ENCODE results near the gene GRPEL1.

GRPEL1 gene

GRCh38 chr4:7077371-7077770 is 9.5 kb upstream of the GRPEL1 start:
- TF ChIP-seq ZNF48 (tag by site-specific recombination; IDR thresholded peaks at IDR 0.05) (no peak), KLF17 (tag by site-specific recombination; IDR thresholded peaks at IDR 0.05) (no peak), ZNF610 (tag by site-specific recombination; IDR thresholded peaks at IDR 0.05; ENCODE audit: borderline replicate concordance) (no peak), ZNF837 (tag by site-specific recombination; IDR thresholded peaks at IDR 0.05) (no peak), ZNF704 (tag by site-specific recombination; IDR thresholded peaks at IDR 0.05) (no peak), ZNF146 (tag by site-specific recombination; IDR thresholded peaks at IDR 0.05) (no peak), ZNF174 (tag by site-specific recombination; IDR thresholded peaks at IDR 0.05) (no peak), ZBTB8A (tag by site-specific recombination; IDR thresholded peaks at IDR 0.05) (no peak), IKZF3 (tag by site-specific recombination; IDR thresholded peaks at IDR 0.05) (no peak), ZNF274 (IDR thresholded peaks at IDR 0.05; ENCODE audit: low read length) (no peak), ZNF274 (tag by site-specific recombination; IDR thresholded peaks at IDR 0.05; ENCODE audit: borderline replicate concordance) (no peak), ZNF560 (tag by site-specific recombination; IDR thresholded peaks at IDR 0.05; ENCODE audit: borderline replicate concordance) (no peak), ZNF214 (tag by site-specific recombination; IDR thresholded peaks at IDR 0.05; ENCODE audit: borderline replicate concordance) (no peak), HOXA7 (CRISPR knock-in tag; IDR thresholded peaks at IDR 0.05; ENCODE audit: borderline replicate concordance) (no peak), ZNF529 (tag by site-specific recombination; IDR thresholded peaks at IDR 0.05; ENCODE audit: insufficient replicate concordance) (no peak), ZNF654 (tag by site-specific recombination; IDR thresholded peaks at IDR 0.05; ENCODE audit: low read depth) (no peak), ZNF394 (tag by site-specific recombination; IDR thresholded peaks at IDR 0.05; ENCODE audit: borderline replicate concordance) (no peak)
- H3K27ac ChIP-seq (ENCODE audit: extremely low read depth, low read depth, low read length) = no peak overlapping the region
- ChIA-PET CTCF (no interaction called here), POLR2A (interaction anchor here (1.4 kb wide), 1 partner anchor 10 kb away, joined by 3 read pairs; the partner anchor contains the start of gene GRPEL1)
- H3K9me3 ChIP-seq (ENCODE audit: control insufficient read depth, insufficient read depth, low read depth, low read length) = no peaks in the 10 kb centered on the region
- no peaks in the 10 kb centered on the region for H3K36me3 ChIP-seq (ENCODE audit: control insufficient read depth in 2 of 2, insufficient read depth in 1 of 2, low read length in 2 of 2)
- no peak overlapping the region for H3K4me3 ChIP-seq (ENCODE audit: low read depth, low read length)
- no peaks in the 10 kb centered on the region for H3K4me1 ChIP-seq (ENCODE audit: control insufficient read depth, insufficient read depth, low read length)

GRCh38 chr4:7076696-7077082 is 8.8 kb upstream of the GRPEL1 start:
- TF ChIP-seq ZBTB11 (tag by site-specific recombination; conservative IDR thresholded peaks at IDR 0.05; ENCODE audit: low read depth) (no peak), SP7 (tag by site-specific recombination; IDR thresholded peaks at IDR 0.05) (no peak), ZNF121 (tag by site-specific recombination; IDR thresholded peaks at IDR 0.05) (no peak), SCRT1 (tag by site-specific recombination; IDR thresholded peaks at IDR 0.05; ENCODE audit: borderline replicate concordance) (no peak), ZNF658 (tag by site-specific recombination; IDR thresholded peaks at IDR 0.05) (no peak), KLF10 (tag by site-specific recombination; IDR thresholded peaks at IDR 0.05) (no peak), YY1 (tag by site-specific recombination; IDR thresholded peaks at IDR 0.05) (no peak), ZBTB48 (tag by site-specific recombination; IDR thresholded peaks at IDR 0.05) (no peak)
- CTCF ChIA-PET = no interaction called here
- no peaks in the 10 kb centered on the region for H3K4me1 ChIP-seq (ENCODE audit: control insufficient read depth, insufficient read depth, low read length)
- H3K36me3 ChIP-seq (ENCODE audit: control insufficient read depth in 2 of 2, insufficient read depth in 1 of 2, low read length in 2 of 2) = no peaks in the 10 kb centered on the region
- POLR2A ChIA-PET = no interaction called here
- no peaks in the 10 kb centered on the region for H3K9me3 ChIP-seq (ENCODE audit: control insufficient read depth, insufficient read depth, low read depth, low read length)
- no peak overlapping the region for H3K27ac ChIP-seq (ENCODE audit: extremely low read depth, low read depth, low read length)
- no peak overlapping the region for H3K4me3 ChIP-seq (ENCODE audit: low read depth, low read length)

Measured in HEK293 (cell line).